ENCODE results near the gene TNIK. TPM values are rescaled to one million over a fixed set of nuclear protein-coding genes. Genes with fewer than 3 reads are reported as not detected.

The TNIK gene
- total and polyA plus RNA-seq, 8 donors, result 2.1 to 40.2 (median 10.1) TPM

DNA sequence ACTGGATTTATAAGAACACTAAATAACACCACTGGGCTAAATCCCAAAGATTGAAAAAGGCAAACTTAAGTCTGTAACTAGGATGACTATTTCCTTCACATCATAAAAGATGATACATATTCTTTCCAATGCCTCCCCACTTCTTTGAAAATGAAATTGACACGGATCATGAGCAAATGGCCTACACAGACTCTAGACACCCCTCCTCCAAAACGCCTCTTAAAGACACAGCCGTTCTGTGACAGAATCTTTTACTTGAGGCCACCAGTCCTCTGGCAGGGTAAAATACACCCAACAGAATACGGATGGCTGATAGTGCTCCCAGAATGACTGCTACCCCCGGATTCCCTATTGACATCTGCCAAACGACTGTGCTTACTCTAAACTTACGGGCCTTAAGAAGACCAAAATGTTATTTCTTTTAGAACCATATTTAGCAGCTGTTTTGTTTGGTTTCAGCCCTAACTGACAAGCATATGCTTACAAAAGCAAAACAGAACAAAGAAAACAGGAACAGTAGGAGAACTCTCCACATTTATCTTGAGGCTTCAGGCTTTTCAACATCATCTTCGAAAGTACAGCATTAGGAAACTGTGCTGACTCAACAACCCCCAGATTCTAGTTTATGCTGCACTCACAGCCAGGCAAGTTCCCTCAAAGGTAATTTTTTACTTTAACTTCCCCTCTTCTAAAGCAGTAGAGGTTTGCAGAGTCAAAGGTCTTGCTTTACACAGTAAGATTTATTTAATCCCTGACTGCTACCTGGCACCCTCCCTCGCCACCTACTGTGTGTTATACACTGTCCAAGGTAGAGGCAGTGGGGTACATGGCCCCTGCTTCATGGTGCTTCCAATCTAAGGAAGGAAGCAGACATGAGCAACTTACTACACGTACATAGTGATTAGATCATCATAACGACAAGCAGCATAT, 84.3 kb downstream of the TNIK start:
- intact Hi-C loops (cut with DNase I; ENCODE audit: low total_unique reads), result no loop called here
- H3K9me3 ChIP-seq, result no peaks in the 10 kb centered on the region
- H3K27me3 ChIP-seq, result no peaks in the 10 kb centered on the region
- H3K27ac ChIP-seq, result peak overlapping the region in 2 of 5 donors; percentile 54 to 58
- H3K36me3 ChIP-seq, result no peaks in the 10 kb centered on the region
- TF ChIP-seq, protein P1, sequence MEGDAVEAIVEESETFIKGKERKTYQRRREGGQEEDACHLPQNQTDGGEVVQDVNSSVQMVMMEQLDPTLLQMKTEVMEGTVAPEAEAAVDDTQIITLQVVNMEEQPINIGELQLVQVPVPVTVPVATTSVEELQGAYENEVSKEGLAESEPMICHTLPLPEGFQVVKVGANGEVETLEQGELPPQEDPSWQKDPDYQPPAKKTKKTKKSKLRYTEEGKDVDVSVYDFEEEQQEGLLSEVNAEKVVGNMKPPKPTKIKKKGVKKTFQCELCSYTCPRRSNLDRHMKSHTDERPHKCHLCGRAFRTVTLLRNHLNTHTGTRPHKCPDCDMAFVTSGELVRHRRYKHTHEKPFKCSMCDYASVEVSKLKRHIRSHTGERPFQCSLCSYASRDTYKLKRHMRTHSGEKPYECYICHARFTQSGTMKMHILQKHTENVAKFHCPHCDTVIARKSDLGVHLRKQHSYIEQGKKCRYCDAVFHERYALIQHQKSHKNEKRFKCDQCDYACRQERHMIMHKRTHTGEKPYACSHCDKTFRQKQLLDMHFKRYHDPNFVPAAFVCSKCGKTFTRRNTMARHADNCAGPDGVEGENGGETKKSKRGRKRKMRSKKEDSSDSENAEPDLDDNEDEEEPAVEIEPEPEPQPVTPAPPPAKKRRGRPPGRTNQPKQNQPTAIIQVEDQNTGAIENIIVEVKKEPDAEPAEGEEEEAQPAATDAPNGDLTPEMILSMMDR (IDR thresholded peaks at IDR 0.05), result no peak
- TF ChIP-seq EP300 (IDR thresholded peaks at IDR 0.05), result no peak
- no peak for TF ChIP-seq POLR2A (IDR thresholded peaks at IDR 0.05)
- no peak for TF ChIP-seq POLR2AphosphoS5 (IDR thresholded peaks at IDR 0.05)
- peaks cover 0 to 36% (median 13%) of the 10 kb centered on the region in 4 donors for H3K4me1 ChIP-seq
- DNase-seq, result no peak
- WGBS, 5 donors, result 64 to 72% (median 69%) methylated on average over 11 of the region's 11 CpGs
- no peak overlapping the region for H3K4me3 ChIP-seq

DNA sequence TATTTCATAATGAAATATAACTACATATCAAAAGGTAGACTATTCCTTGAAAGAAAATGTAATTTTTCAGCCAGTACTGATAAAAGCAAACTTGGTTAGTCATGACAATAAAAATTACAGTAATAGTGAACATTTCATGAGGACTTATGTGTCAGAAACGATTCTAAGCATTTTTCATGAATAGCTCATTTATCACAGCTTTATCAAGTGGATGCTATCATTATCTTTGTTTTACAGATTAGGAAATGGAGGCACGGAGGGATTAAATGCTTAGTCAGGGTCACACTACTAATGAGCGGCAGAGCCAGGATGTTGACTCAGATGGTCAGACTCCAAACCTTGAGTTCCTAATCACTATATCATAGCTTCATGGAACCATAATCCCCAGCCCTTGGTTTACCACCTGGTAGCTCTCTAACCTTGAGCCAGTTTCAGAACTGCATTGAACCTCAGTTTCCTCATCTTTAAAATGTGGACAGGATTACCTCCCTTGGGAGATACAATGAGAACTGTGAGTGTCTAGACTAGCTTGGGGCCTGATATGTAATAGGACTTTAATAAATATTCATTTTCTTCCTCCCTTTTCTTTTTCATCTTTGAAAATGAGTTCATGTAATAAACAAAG, 85.4 kb downstream of the TNIK start:
- no peaks in the 10 kb centered on the region for H3K9me3 ChIP-seq
- no peaks in the 10 kb centered on the region for H3K27me3 ChIP-seq
- H3K4me3 ChIP-seq, result no peak overlapping the region
- WGBS, 5 donors, result 42 to 61% (median 57%) methylated on average over 3 of the region's 3 CpGs
- H3K36me3 ChIP-seq, result no peaks in the 10 kb centered on the region
- intact Hi-C loops (cut with DNase I; ENCODE audit: low total_unique reads), result no loop called here
- peaks cover 0 to 24% (median 10%) of the 10 kb centered on the region in 4 donors for H3K4me1 ChIP-seq
- H3K27ac ChIP-seq, result no peak overlapping the region
- DNase-seq, result no peak
- TF ChIP-seq EP300 (IDR thresholded peaks at IDR 0.05), result no peak
- no peak for TF ChIP-seq POLR2A (IDR thresholded peaks at IDR 0.05)
- TF ChIP-seq, protein P1 (IDR thresholded peaks at IDR 0.05), result no peak
- no peak for TF ChIP-seq POLR2AphosphoS5 (IDR thresholded peaks at IDR 0.05)

DNA sequence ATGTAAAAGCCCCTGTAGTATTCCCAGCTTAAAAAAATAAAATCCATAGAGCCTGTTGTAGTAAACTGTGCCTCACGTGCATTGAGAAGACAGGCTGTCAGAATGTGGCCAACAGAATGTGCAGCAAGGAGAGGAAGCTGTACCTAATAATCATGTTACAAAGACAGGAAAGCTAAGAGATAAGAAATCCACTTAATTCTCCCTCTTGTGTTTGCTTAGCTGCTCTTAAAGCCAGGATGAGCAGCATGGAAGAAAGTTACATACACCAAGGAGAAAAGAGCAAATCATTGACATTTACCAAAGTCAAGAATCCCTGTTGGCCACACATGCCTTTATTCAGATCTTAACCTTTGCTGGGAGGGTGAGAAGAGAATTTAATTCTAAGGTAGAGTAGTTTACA, 85.9 kb downstream of the TNIK start:
- no peaks in the 10 kb centered on the region for H3K27me3 ChIP-seq
- H3K4me3 ChIP-seq, result no peak overlapping the region
- H3K4me1 ChIP-seq, result peaks cover 0 to 20% (median 10%) of the 10 kb centered on the region in 4 donors
- TF ChIP-seq, protein P1 (IDR thresholded peaks at IDR 0.05), result no peak
- TF ChIP-seq EP300 (IDR thresholded peaks at IDR 0.05) (no peak), POLR2A (IDR thresholded peaks at IDR 0.05) (no peak), POLR2AphosphoS5 (IDR thresholded peaks at IDR 0.05) (no peak)
- no peaks in the 10 kb centered on the region for H3K9me3 ChIP-seq
- DNase-seq, result no peak
- H3K36me3 ChIP-seq, result no peaks in the 10 kb centered on the region
- WGBS, 5 donors, result 39 to 81% (median 65%) methylated on average over 1 of the region's 1 CpG
- intact Hi-C loops (cut with DNase I; ENCODE audit: low total_unique reads), result no loop called here
- no peak overlapping the region for H3K27ac ChIP-seq

DNA sequence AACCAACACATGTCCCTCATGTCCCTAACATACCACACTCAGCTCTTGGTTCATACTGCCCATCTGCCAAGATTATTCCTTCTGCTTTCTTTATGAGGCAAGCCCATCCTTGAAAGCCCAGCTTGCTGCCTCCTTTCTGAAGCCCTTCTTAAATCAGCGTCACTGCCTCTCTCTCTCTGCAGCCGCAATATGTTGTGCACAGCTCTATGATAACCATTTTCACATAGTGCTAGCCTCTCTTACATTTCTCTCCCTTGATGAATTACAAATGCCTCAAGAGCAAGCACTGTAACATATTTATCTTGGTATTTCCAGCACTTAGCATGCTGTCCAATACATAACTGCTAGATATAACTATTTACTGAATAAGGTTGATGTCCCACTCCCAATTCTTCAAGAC, 86.5 kb downstream of the TNIK start:
- TF ChIP-seq EP300 (IDR thresholded peaks at IDR 0.05), result no peak
- no peak for TF ChIP-seq POLR2A (IDR thresholded peaks at IDR 0.05)
- TF ChIP-seq, protein P1 (IDR thresholded peaks at IDR 0.05), result no peak
- no peak for TF ChIP-seq POLR2AphosphoS5 (IDR thresholded peaks at IDR 0.05)
- no peak overlapping the region for H3K4me3 ChIP-seq
- intact Hi-C loops (cut with DNase I; ENCODE audit: low total_unique reads), result no loop called here

More for the DNA sequence above, 86.5 kb downstream of the TNIK start:
- no peaks in the 10 kb centered on the region for H3K9me3 ChIP-seq
- WGBS, 5 donors, result 88 to 97% (median 93%) methylated on average over 2 of the region's 2 CpGs
- no peaks in the 10 kb centered on the region for H3K36me3 ChIP-seq
- H3K27ac ChIP-seq, result no peak overlapping the region
- peaks cover 0 to 17% (median 7%) of the 10 kb centered on the region in 4 donors for H3K4me1 ChIP-seq
- DNase-seq, result no peak
- H3K27me3 ChIP-seq, result no peaks in the 10 kb centered on the region

Data from stomach (tissue), 9 donors.